Left kidney (tissue), 2 donors: ENCODE data around the gene CYGB. TPM values are rescaled to one million over a fixed set of nuclear protein-coding genes. Genes with fewer than 3 reads are reported as not detected.

ENCODE experiments used
- DNase-seq: peaks from one replicate; pipeline ENCODE4 v3.0.0-alpha.2; 2013
- polyA plus RNA-seq: library from polyadenylated mRNA; unstranded; fragments of 120-200 nt; gene quantifications from one replicate; pipeline ENCODE4 v1.2.1, GENCODE V29; 2013; ENCODE audit not compliant: insufficient read length

The CYGB gene
- polyA plus RNA-seq, 1 donor: 11.0 TPM

GRCh38 chr17:76481071-76481655, 56.3 kb downstream of the CYGB start:
- no peak for DNase-seq

- peak; percentile 60 for DNase-seq
Measured at GRCh38 chr17:76480632-76481031, 56.9 kb downstream of the CYGB start.

GRCh38 chr17:76479515-76480060, 57.9 kb downstream of the CYGB start:
- no peak for DNase-seq

- DNase-seq: no peak
Measured at GRCh38 chr17:76478730-76479514, 58.6 kb downstream of the CYGB start.

- DNase-seq: no peak
Measured at GRCh38 chr17:76478097-76478496, 59.4 kb downstream of the CYGB start.

GRCh38 chr17:76477576-76477975, 59.9 kb downstream of the CYGB start:
- no peak for DNase-seq

Other genes with a start within 250 kb of the CYGB start
- gene QRICH2, start 229.4 kb downstream of the CYGB start, polyA plus RNA-seq: 8.9 TPM
- gene PRPSAP1, start 183.8 kb downstream of the CYGB start, polyA plus RNA-seq: 95.9 TPM
- gene SPHK1, start 153.1 kb downstream of the CYGB start, polyA plus RNA-seq: 2.7 TPM
- 30.2 TPM for gene UBE2O, start 84.6 kb downstream of the CYGB start, polyA plus RNA-seq
- 0.50 TPM for gene AANAT, start 70.1 kb downstream of the CYGB start, polyA plus RNA-seq
- 6.8 TPM for gene RHBDF2, start 36.3 kb downstream of the CYGB start, polyA plus RNA-seq
- 3.7 TPM for gene PRCD, start 2.3 kb upstream of the CYGB start, polyA plus RNA-seq
- 8.1 TPM for gene ST6GALNAC2, start 48.2 kb upstream of the CYGB start, polyA plus RNA-seq
- 0.28 TPM for gene ST6GALNAC1, start 106.0 kb upstream of the CYGB start, polyA plus RNA-seq
- gene MXRA7, start 173.3 kb upstream of the CYGB start, polyA plus RNA-seq: 87.4 TPM
- 21.0 TPM for gene JMJD6, start 188.9 kb upstream of the CYGB start, polyA plus RNA-seq
- 40.6 TPM for gene METTL23, start 189.1 kb upstream of the CYGB start, polyA plus RNA-seq
- gene SRSF2, start 199.6 kb upstream of the CYGB start, polyA plus RNA-seq: 473 TPM
- gene MFSD11, start 200.4 kb upstream of the CYGB start, polyA plus RNA-seq: 32.6 TPM